B cell (primary cell): ENCODE data around the gene KSR2. TPM values are rescaled to one million over a fixed set of nuclear protein-coding genes. Genes with fewer than 3 reads are reported as not detected.

Source experiments
- ATAC-seq: fragments of 200-7000 bp; cut with Tn5 transposase; one replicate; pipeline ENCODE4 v1.10.0; 2021; ENCODE audit warnings: low read depth, mild to moderate bottlenecking, moderate number of reproducible peaks, moderate library complexity
- CTCF ChIA-PET: fragments of 350-600 bp; sonication (Branson Sonifier 250); formaldehyde crosslinking; loops from one replicate; lab custom pipeline; 2021; ENCODE audit warnings: antibody characterized with exemption, inconsistent platforms; lab: Charles Lee
- POLR2A ChIA-PET: fragments of 350-600 bp; sonication (Branson Sonifier 250); formaldehyde crosslinking; loops from one replicate; lab custom pipeline; 2021; ENCODE audit warnings: antibody characterized with exemption; lab: Charles Lee
- DNase-seq: peaks from one replicate; pipeline ENCODE4 v3.0.0; 2013
- H2AFZ ChIP-seq: 2 replicates; pipeline ENCODE4 v1.6.1; 2012; ENCODE audit warnings: mild to moderate bottlenecking, low read depth, low read length; ENCODE audit not compliant: insufficient read depth, poor library complexity, severe bottlenecking
- H3K27ac ChIP-seq, 2 donors: 1 replicate in 1 of 2; 2 replicates in 1 of 2; pipeline ENCODE4 v1.5.1; 2012 to 2013; ENCODE audit warnings: low read length in 2 of 2, mild to moderate bottlenecking in 2 of 2, moderate library complexity in 1 of 2
- H3K27me3 ChIP-seq, 4 experiments: fragments of 200-600 bp in 1 of 4; sonication (generic) in 1 of 4; replicated peaks in 1 of 4; 1 replicate in 2 of 4; 2 replicates in 2 of 4; pipeline versions ENCODE4 v1.6.1 to v1.7.0; 2013 to 2016; ENCODE audit warnings: low read length in 3 of 4, mild to moderate bottlenecking in 2 of 4, mixed read lengths in 1 of 4, moderate library complexity in 1 of 4; ENCODE audit not compliant: insufficient read depth in 4 of 4, control insufficient read depth in 3 of 4; ENCODE audit errors: control extremely low read depth in 1 of 4
- H3K36me3 ChIP-seq, 2 experiments: replicated peaks in 1 of 2; 1 replicate in 1 of 2; 2 replicates in 1 of 2; pipeline versions ENCODE4 v1.6.1 to v1.7.1; 2013; ENCODE audit warnings: low read length in 1 of 2; ENCODE audit not compliant: insufficient read depth in 2 of 2, control insufficient read depth in 1 of 2; ENCODE audit errors: control extremely low read depth in 1 of 2, extremely low read depth in 1 of 2
- H3K4me1 ChIP-seq, 2 donors: fragments of 200-600 bp in 1 of 2; sonication (generic) in 1 of 2; 1 replicate in 1 of 2; 2 replicates in 1 of 2; pipeline versions ENCODE4 v1.5.1 to v1.6.1; 2013 to 2017; ENCODE audit warnings: low read length in 2 of 2; ENCODE audit not compliant: control insufficient read depth in 2 of 2, insufficient read depth in 2 of 2
- H3K4me2 ChIP-seq: replicated peaks from 2 replicates; pipeline ENCODE3; 2012; ENCODE audit warnings: mild to moderate bottlenecking, low read depth, low read length; ENCODE audit not compliant: poor library complexity, severe bottlenecking
- H3K4me3 ChIP-seq, 5 experiments: fragments of 200-600 bp in 1 of 5; sonication (generic) in 1 of 5; 1 replicate in 3 of 5; 2 replicates in 2 of 5; pipeline versions ENCODE4 v1.5.1 to v1.7.0; 2011 to 2016; ENCODE audit warnings: low read length in 4 of 5, mild to moderate bottlenecking in 4 of 5, low read depth in 2 of 5, control low read depth in 1 of 5, moderate library complexity in 1 of 5; ENCODE audit not compliant: insufficient read depth in 1 of 5; ENCODE audit errors: control extremely low read depth in 1 of 5, extremely low read depth in 1 of 5
- H3K79me2 ChIP-seq: fragments of 200-600 bp; sonication (generic); one replicate; pipeline ENCODE4 v1.6.0; 2016; ENCODE audit warnings: low read length; ENCODE audit not compliant: control insufficient read depth, insufficient read depth
- H3K9ac ChIP-seq: fragments of 200-600 bp; sonication (generic); 2 replicates; pipeline ENCODE4 v1.6.1; 2017; ENCODE audit warnings: mild to moderate bottlenecking, low read length, moderate library complexity
- H3K9me3 ChIP-seq, 3 donors: one replicate each; pipeline versions ENCODE4 v1.6.1 to v1.7.1; 2013; ENCODE audit warnings: low read length in 2 of 3; ENCODE audit not compliant: control insufficient read depth in 2 of 3, insufficient read depth in 1 of 3; ENCODE audit errors: control extremely low read depth in 1 of 3
- H4K20me1 ChIP-seq: 2 replicates; pipeline ENCODE4 v1.6.0; 2012; ENCODE audit warnings: mild to moderate bottlenecking, low read length; ENCODE audit not compliant: insufficient read depth, control insufficient read depth, poor library complexity, severe bottlenecking
- H3K27ac Mint-ChIP-seq: one replicate; pipeline ENCODE4 v1.8.0; 2021; ENCODE audit warnings: mixed read lengths
- H3K27me3 Mint-ChIP-seq: one replicate; pipeline ENCODE4 v1.8.0; 2021; ENCODE audit warnings: mixed read lengths
- H3K4me1 Mint-ChIP-seq: one replicate; pipeline ENCODE4 v1.8.0; 2021; ENCODE audit warnings: mixed read lengths
- H3K4me3 Mint-ChIP-seq: one replicate; pipeline ENCODE4 v1.8.0; 2021; ENCODE audit warnings: mixed read lengths
- H3K9me3 Mint-ChIP-seq: one replicate; pipeline ENCODE4 v1.8.0; 2022; ENCODE audit warnings: mixed read lengths; ENCODE audit not compliant: insufficient read depth
- EZH2 ChIP-seq: IDR thresholded peaks from 2 replicates; pipeline ENCODE4 v1.6.1; 2012; ENCODE audit warnings: borderline replicate concordance, low read depth, mild to moderate bottlenecking, moderate library complexity, low read length; ENCODE audit not compliant: insufficient read depth, poor library complexity, severe bottlenecking
- WGBS: methylation state at CpG from one replicate; pipeline ENCODE4 v1.1.5; 2013; ENCODE audit warnings: missing lambda C conversion rate; ENCODE audit not compliant: insufficient coverage; 5-methylcytosine and 5-hydroxymethylcytosine counted together
- intact Hi-C: fragments of 100-400 bp; cut with micrococcal nuclease; formaldehyde crosslinking; loops from one replicate; pipeline ENCODE4 v1.10.0; 2022
- polyA plus RNA-seq: library from polyadenylated mRNA; depleted of rRNA; stranded (reverse); fragments of >200 nt; gene quantifications from 2 replicates; pipeline ENCODE4 v1.2.3, GENCODE V29; 2012
- total RNA-seq, 2 donors: library from RNA; stranded (reverse); fragments of 120-200 nt in 1 of 2; gene quantifications; 1 replicate in 1 of 2; 2 replicates in 1 of 2; pipeline versions ENCODE4 v1.2.3 to v1.2.4, GENCODE V29; 2013 to 2022
- TF ChIP-seq, protein P1 (sequence below): fragments of 200-600 bp; IDR thresholded peaks from one replicate; pipeline ENCODE4 v1.8.0; 2022; ENCODE audit warnings: antibody characterized with exemption, mild to moderate bottlenecking

KSR2 gene
- total and polyA plus RNA-seq, 2 donors (not counting 1 experiment from before 2014, with no cell fraction given): not detected

DNA sequence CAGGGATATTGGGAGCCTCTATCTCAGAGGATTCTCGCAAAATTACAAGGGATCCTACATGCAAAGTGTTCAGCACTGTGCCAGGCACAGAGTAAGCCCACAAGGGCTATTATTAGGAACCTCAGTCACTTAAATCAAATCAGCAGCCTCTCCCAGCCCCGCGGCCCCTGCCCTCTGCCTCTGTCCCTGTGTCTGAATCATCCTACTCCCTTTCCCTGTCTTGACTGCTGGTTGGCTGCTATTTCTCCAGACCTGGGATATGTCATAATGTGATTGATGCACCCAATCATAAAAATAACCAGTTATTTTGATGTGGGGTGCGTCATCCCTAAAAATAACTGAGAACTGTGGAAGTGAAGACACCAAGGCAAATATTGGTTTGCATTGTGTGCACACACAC is 176.3 kb downstream of the KSR2 start:
- WGBS: 82% methylated on average over 1 of the region's 4 CpGs
- no peak overlapping the region for H2AFZ ChIP-seq
- H3K79me2 ChIP-seq: no peaks in the 10 kb centered on the region
- peaks cover 8% of the 10 kb centered on the region for H3K27me3 Mint-ChIP-seq
- CTCF ChIA-PET: no interaction called here
- H3K9me3 Mint-ChIP-seq: no peaks in the 10 kb centered on the region
- no peak overlapping the region for H3K4me3 ChIP-seq
- intact Hi-C loops: no loop called here
- ATAC-seq (no peak), DNase-seq (no peak)
- no peak overlapping the region for H3K27ac Mint-ChIP-seq
- POLR2A ChIA-PET: no interaction called here
- H3K27me3 ChIP-seq: no peaks in the 10 kb centered on the region
- TF ChIP-seq, protein P1, sequence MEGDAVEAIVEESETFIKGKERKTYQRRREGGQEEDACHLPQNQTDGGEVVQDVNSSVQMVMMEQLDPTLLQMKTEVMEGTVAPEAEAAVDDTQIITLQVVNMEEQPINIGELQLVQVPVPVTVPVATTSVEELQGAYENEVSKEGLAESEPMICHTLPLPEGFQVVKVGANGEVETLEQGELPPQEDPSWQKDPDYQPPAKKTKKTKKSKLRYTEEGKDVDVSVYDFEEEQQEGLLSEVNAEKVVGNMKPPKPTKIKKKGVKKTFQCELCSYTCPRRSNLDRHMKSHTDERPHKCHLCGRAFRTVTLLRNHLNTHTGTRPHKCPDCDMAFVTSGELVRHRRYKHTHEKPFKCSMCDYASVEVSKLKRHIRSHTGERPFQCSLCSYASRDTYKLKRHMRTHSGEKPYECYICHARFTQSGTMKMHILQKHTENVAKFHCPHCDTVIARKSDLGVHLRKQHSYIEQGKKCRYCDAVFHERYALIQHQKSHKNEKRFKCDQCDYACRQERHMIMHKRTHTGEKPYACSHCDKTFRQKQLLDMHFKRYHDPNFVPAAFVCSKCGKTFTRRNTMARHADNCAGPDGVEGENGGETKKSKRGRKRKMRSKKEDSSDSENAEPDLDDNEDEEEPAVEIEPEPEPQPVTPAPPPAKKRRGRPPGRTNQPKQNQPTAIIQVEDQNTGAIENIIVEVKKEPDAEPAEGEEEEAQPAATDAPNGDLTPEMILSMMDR: no peak
- TF ChIP-seq EZH2: no peak
- no peaks in the 10 kb centered on the region for H3K4me1 ChIP-seq
- H3K4me2 ChIP-seq: no peak overlapping the region
- no peaks in the 10 kb centered on the region for H4K20me1 ChIP-seq
- peaks cover 0 to 6% (median 1%) of the 10 kb centered on the region in 3 donors for H3K9me3 ChIP-seq
- no peak overlapping the region for H3K9ac ChIP-seq
- no peak overlapping the region for H3K4me3 Mint-ChIP-seq
- no peaks in the 10 kb centered on the region for H3K4me1 Mint-ChIP-seq
- no peaks in the 10 kb centered on the region for H3K36me3 ChIP-seq
- H3K27ac ChIP-seq: no peak overlapping the region

DNA sequence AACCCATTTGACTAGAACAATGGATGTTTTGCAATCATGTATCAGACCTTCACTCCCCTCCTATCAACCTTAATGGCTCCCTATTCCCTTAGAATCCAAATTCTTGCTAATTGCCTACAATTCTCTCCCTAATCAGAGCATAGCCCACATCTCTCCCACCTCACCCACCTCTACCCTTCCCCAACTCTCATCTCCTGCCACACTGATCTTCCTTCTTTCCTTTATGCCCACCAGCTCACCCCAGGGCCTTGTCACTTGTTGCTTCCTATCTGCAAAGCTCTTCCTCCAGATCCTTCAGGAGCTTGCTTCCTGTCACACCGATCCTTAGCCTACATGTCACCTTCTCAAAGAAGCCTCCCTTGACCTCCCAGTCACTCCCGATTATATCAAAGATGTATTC is 177.8 kb downstream of the KSR2 start:
- POLR2A ChIA-PET: no interaction called here
- CTCF ChIA-PET: no interaction called here
- H3K27ac ChIP-seq: no peak overlapping the region
- no peaks in the 10 kb centered on the region for H3K4me1 Mint-ChIP-seq
- peaks cover 11% of the 10 kb centered on the region for H3K27me3 Mint-ChIP-seq
- no peak overlapping the region for H3K4me3 ChIP-seq
- H3K27ac Mint-ChIP-seq: no peak overlapping the region
- intact Hi-C loops: no loop called here
- H3K79me2 ChIP-seq: no peaks in the 10 kb centered on the region
- peaks cover 0 to 4% (median 1%) of the 10 kb centered on the region in 3 donors for H3K9me3 ChIP-seq
- H3K9me3 Mint-ChIP-seq: no peaks in the 10 kb centered on the region
- no peak for TF ChIP-seq EZH2
- TF ChIP-seq, protein P1: no peak
- H3K4me1 ChIP-seq: no peaks in the 10 kb centered on the region
- H3K36me3 ChIP-seq: no peaks in the 10 kb centered on the region
- no peaks in the 10 kb centered on the region for H3K27me3 ChIP-seq
- no peak overlapping the region for H3K4me2 ChIP-seq
- no peak overlapping the region for H2AFZ ChIP-seq
- DNase-seq (no peak), ATAC-seq (no peak)
- H3K9ac ChIP-seq: no peak overlapping the region
- H4K20me1 ChIP-seq: no peaks in the 10 kb centered on the region
- H3K4me3 Mint-ChIP-seq: no peak overlapping the region
- 50% methylated on average over 2 of the region's 2 CpGs for WGBS
